ENCODE measurements around the gene ADAMTS12.

The ADAMTS12 gene

DNA sequence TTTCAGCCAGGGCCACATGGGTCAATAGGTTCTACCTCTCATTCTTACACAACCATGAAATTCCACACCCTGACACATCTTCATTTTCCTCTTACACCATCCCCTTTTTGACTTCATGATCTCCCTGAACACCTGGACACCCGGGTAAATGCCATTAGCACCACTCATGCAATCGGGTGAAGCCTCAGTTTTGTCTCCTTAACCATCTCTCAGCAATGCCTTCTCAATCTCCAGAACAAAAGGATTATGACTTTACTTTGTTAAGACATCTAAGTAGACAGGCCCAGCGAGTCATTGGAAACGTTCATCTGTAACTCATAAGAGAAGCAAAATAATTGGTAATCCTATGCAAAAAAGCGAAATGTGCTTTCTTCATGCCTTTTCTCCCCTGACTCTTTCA, 49.9 kb downstream of the ADAMTS12 start:
- TF ChIP-seq, protein P1, sequence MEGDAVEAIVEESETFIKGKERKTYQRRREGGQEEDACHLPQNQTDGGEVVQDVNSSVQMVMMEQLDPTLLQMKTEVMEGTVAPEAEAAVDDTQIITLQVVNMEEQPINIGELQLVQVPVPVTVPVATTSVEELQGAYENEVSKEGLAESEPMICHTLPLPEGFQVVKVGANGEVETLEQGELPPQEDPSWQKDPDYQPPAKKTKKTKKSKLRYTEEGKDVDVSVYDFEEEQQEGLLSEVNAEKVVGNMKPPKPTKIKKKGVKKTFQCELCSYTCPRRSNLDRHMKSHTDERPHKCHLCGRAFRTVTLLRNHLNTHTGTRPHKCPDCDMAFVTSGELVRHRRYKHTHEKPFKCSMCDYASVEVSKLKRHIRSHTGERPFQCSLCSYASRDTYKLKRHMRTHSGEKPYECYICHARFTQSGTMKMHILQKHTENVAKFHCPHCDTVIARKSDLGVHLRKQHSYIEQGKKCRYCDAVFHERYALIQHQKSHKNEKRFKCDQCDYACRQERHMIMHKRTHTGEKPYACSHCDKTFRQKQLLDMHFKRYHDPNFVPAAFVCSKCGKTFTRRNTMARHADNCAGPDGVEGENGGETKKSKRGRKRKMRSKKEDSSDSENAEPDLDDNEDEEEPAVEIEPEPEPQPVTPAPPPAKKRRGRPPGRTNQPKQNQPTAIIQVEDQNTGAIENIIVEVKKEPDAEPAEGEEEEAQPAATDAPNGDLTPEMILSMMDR (IDR thresholded peaks at IDR 0.05), result no peak
- H3K27me3 ChIP-seq (ENCODE audit: control insufficient read depth, insufficient read depth, low read length), result no peaks in the 10 kb centered on the region
- no peak overlapping the region for H3K4me3 ChIP-seq (ENCODE audit: low read depth, low read length)
- no peaks in the 10 kb centered on the region for H3K36me3 ChIP-seq (ENCODE audit: control insufficient read depth, insufficient read depth, low read length)
- H3K27ac ChIP-seq, result no peak overlapping the region
- no peaks in the 10 kb centered on the region for H3K9me3 ChIP-seq (ENCODE audit: control insufficient read depth, low read length)
- no peaks in the 10 kb centered on the region for H3K4me1 ChIP-seq
- H2AFZ ChIP-seq, result no peak overlapping the region
- no peak overlapping the region for H3K4me2 ChIP-seq (ENCODE audit: low read length)
- H3K79me2 ChIP-seq, result no peaks in the 10 kb centered on the region
- H3K9ac ChIP-seq, result no peak overlapping the region

DNA sequence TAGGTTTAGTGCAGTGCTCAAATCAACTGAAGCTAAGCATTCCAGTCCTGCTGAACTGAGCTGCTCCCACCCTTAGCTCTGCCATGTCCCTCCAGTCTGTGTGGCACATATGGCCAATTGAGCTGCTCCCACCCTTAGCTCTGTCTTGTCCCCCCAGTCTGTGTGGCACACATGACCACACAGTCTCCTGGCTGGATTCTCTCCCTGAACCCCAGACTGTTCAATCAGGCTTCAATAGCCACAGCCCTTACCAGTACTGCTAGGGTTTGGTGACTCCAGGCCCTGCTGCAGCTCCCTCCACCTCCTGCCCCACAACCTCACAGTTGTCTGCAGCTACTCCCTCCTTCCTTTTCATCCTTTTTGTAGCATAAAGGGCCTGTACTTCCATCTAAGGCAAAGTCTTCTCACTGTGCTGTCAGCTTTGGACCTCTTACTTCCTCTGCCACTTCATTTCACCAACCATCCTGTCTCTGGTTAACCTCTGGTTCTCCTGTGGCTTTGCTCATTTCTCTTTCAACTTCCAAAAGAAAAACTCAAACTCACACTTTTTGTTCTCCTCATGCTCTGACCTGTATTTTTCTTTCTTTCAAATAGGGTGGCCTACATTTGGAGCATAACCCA, 50.8 kb downstream of the ADAMTS12 start:
- Histone ChIP-seq H3K9ac (no peak overlapping the region), H3K27me3 (ENCODE audit: control insufficient read depth, insufficient read depth, low read length) (no peaks in the 10 kb centered on the region), H3K79me2 (no peaks in the 10 kb centered on the region), H3K36me3 (ENCODE audit: control insufficient read depth, insufficient read depth, low read length) (no peaks in the 10 kb centered on the region), H3K27ac (no peak overlapping the region), H3K4me1 (no peaks in the 10 kb centered on the region), H3K9me3 (ENCODE audit: control insufficient read depth, low read length) (no peaks in the 10 kb centered on the region), H2AFZ (no peak overlapping the region), H3K4me3 (ENCODE audit: low read depth, low read length) (no peak overlapping the region), H3K4me2 (ENCODE audit: low read length) (no peak overlapping the region)
- TF ChIP-seq, protein P1 (IDR thresholded peaks at IDR 0.05), result no peak

DNA sequence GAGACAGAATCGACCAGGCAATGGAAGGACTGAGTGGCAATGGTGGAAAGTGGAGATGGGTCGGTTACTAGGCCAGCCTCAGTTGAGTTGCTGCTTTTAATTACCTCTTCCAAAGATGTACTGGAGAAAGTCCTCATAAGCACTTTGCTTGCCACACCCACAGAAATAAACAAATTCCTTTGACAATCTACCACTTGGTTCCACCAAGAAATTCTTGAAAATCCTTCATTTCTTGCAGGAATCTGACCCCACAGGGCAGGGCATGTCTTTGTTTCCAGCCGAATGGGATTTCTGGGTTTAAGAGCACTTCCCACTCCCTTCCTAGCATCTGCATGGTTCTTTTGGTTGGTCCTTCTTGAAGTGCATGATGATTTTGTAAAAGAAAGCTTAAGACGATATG, 54.5 kb downstream of the ADAMTS12 start:
- Histone ChIP-seq H2AFZ (no peak overlapping the region), H3K9me3 (ENCODE audit: control insufficient read depth, low read length) (no peaks in the 10 kb centered on the region), H3K36me3 (ENCODE audit: control insufficient read depth, insufficient read depth, low read length) (no peaks in the 10 kb centered on the region), H3K9ac (no peak overlapping the region), H3K4me2 (ENCODE audit: low read length) (no peak overlapping the region), H3K4me3 (ENCODE audit: low read depth, low read length) (no peak overlapping the region), H3K79me2 (no peaks in the 10 kb centered on the region), H3K27ac (no peak overlapping the region), H3K4me1 (no peaks in the 10 kb centered on the region), H3K27me3 (ENCODE audit: control insufficient read depth, insufficient read depth, low read length) (no peaks in the 10 kb centered on the region)
- TF ChIP-seq, protein P1 (IDR thresholded peaks at IDR 0.05), result no peak

DNA sequence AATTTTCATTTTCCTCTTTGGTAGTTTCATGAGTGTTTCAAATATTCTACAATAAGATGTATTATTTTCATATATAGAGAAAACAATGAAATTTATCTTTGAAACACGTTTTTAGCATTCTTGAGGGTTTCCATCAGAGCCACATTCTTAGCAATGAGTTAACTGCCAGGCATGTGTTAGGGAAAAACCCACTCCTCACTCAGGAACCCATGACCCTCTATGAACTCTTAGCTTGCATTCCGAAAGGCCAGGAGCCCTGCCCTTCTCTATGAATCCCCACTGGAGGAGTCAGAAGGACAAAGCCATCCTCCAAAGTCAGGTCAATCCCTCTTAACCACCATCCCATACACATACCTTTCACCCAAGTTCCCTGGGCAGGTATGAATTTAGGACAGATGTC, 57.5 kb downstream of the ADAMTS12 start:
- no peaks in the 10 kb centered on the region for H3K79me2 ChIP-seq
- no peak overlapping the region for H3K27ac ChIP-seq
- no peak overlapping the region for H3K9ac ChIP-seq
- H3K4me2 ChIP-seq (ENCODE audit: low read length), result no peak overlapping the region
- H3K27me3 ChIP-seq (ENCODE audit: control insufficient read depth, insufficient read depth, low read length), result no peaks in the 10 kb centered on the region
- no peaks in the 10 kb centered on the region for H3K36me3 ChIP-seq (ENCODE audit: control insufficient read depth, insufficient read depth, low read length)
- TF ChIP-seq, protein P1 (IDR thresholded peaks at IDR 0.05), result no peak
- no peaks in the 10 kb centered on the region for H3K4me1 ChIP-seq
- H3K9me3 ChIP-seq (ENCODE audit: control insufficient read depth, low read length), result no peaks in the 10 kb centered on the region
- no peak overlapping the region for H2AFZ ChIP-seq
- no peak overlapping the region for H3K4me3 ChIP-seq (ENCODE audit: low read depth, low read length)

DNA sequence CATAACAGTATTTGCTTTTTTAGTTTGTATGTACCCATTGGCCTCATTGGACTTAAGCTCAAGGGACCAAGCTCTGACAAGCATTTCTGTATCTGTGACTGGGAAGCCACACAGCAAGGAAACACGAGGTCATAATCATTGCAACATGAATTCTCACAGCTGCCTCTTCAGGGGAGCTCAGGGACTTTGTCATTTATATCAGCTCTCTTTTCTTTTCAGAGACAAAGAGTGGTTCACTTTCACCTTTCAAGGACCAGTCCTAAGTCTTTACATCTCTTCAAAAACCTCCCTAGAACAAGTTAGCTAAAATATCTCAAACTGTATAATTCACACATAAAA, 58.6 kb downstream of the ADAMTS12 start:
- TF ChIP-seq, protein P1 (IDR thresholded peaks at IDR 0.05), result no peak
- Histone ChIP-seq H3K36me3 (ENCODE audit: control insufficient read depth, insufficient read depth, low read length) (no peaks in the 10 kb centered on the region), H3K4me2 (ENCODE audit: low read length) (no peak overlapping the region), H3K4me3 (ENCODE audit: low read depth, low read length) (no peak overlapping the region), H3K27ac (no peak overlapping the region), H3K27me3 (ENCODE audit: control insufficient read depth, insufficient read depth, low read length) (no peaks in the 10 kb centered on the region), H3K4me1 (no peaks in the 10 kb centered on the region), H3K79me2 (no peaks in the 10 kb centered on the region), H3K9me3 (ENCODE audit: control insufficient read depth, low read length) (no peaks in the 10 kb centered on the region), H3K9ac (no peak overlapping the region), H2AFZ (no peak overlapping the region)
